C4-2B (cell line): ENCODE data around the gene C4B.

Source experiments
- CTCF ChIP-seq: fragments of 450-650 bp; conservative IDR thresholded peaks from 2 replicates; pipeline ENCODE4 v1.5.1; 2017; ENCODE audit warnings: mild to moderate bottlenecking
- ZFX ChIP-seq: fragments of 450-650 bp; IDR thresholded peaks from 2 replicates; pipeline ENCODE4 v1.6.1; 2017

- TF ChIP-seq CTCF (no peak), ZFX (no peak)
These were observed 35.2 kb upstream of the C4B start for GRCh38 chr6:31979238-31979898.
